HL-60 (cell line): ENCODE results near the gene NR0B2.
"Not testable (repeated sequence)": the region's sequence is repeated elsewhere in the genome, so short reads cannot be mapped to it uniquely, and the experiment has no call there.

Experiments used
- DNase-seq, 2 experiments: peaks; one replicate each; pipeline ENCODE4 v3.0.0-alpha.2; 2010 to 2020; ENCODE audit warnings: low read depth in 1 of 2, low spot score in 1 of 2
- H3K27ac ChIP-seq: fragments of 250-450 bp; sonication (Bioruptor Pico); replicated peaks from 2 replicates; pipeline ENCODE4 v1.5.1; 2020; ENCODE audit warnings: mild to moderate bottlenecking, moderate library complexity
- H3K27me3 ChIP-seq: fragments of 250-450 bp; sonication (Bioruptor Pico); 2 replicates; pipeline ENCODE4 v1.5.1; 2021; ENCODE audit warnings: mild to moderate bottlenecking, moderate library complexity; ENCODE audit not compliant: insufficient read depth, poor library complexity, severe bottlenecking
- H3K4me3 ChIP-seq: replicated peaks from 2 replicates; pipeline ENCODE4 v1.5.1; 2011; ENCODE audit warnings: mild to moderate bottlenecking, control low read depth, low read length; ENCODE audit not compliant: insufficient read depth
- GABPA ChIP-seq: IDR thresholded peaks from 2 replicates; pipeline ENCODE4 v1.6.1; 2012; ENCODE audit warnings: low read depth
- POLR2AphosphoS5 ChIP-seq: IDR thresholded peaks from 2 replicates; pipeline ENCODE4 v1.6.1; 2012; ENCODE audit warnings: low read depth
- SPI1 ChIP-seq: IDR thresholded peaks from 2 replicates; pipeline ENCODE4 v1.6.1; 2012; ENCODE audit warnings: low read depth, mild to moderate bottlenecking, borderline replicate concordance
- TF ChIP-seq, protein P1 (sequence below): IDR thresholded peaks from one replicate; pipeline ENCODE4 v1.5.1; 2011; ENCODE audit warnings: low read length, control low read depth, inconsistent platforms; ENCODE audit not compliant: insufficient read depth
- TF ChIP-seq, protein P2 (sequence below): IDR thresholded peaks from 2 replicates; pipeline ENCODE4 v1.6.1; 2012; ENCODE audit warnings: low read depth; ENCODE audit not compliant: insufficient replicate concordance

Gene NR0B2

DNA sequence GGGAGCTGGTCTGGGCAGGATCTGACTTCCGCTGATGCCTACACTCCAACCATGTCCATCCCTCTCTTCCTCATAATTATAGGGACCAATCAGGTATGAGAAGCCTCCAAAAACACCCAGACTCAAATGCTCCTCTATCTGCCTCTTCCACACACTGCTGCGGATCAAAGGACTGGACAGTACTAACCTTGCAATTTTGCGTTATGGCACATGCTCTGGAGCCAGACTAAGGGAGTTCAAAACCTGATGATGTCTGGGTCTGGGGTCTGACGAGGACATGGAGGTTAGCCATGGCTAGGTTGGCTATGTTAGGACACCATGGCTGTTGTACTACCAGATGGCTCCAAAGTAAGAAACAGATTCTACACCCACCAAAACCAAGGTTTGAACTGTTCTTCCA is 34.0 kb downstream of the NR0B2 start:
- H3K27me3 ChIP-seq, result no peaks in the 10 kb centered on the region
- DNase-seq, result no peak
- no peak overlapping the region for H3K27ac ChIP-seq
- TF ChIP-seq POLR2AphosphoS5, result no peak
- no peak for TF ChIP-seq GABPA
- no peak for TF ChIP-seq SPI1
- TF ChIP-seq, protein P1, sequence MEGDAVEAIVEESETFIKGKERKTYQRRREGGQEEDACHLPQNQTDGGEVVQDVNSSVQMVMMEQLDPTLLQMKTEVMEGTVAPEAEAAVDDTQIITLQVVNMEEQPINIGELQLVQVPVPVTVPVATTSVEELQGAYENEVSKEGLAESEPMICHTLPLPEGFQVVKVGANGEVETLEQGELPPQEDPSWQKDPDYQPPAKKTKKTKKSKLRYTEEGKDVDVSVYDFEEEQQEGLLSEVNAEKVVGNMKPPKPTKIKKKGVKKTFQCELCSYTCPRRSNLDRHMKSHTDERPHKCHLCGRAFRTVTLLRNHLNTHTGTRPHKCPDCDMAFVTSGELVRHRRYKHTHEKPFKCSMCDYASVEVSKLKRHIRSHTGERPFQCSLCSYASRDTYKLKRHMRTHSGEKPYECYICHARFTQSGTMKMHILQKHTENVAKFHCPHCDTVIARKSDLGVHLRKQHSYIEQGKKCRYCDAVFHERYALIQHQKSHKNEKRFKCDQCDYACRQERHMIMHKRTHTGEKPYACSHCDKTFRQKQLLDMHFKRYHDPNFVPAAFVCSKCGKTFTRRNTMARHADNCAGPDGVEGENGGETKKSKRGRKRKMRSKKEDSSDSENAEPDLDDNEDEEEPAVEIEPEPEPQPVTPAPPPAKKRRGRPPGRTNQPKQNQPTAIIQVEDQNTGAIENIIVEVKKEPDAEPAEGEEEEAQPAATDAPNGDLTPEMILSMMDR, result no peak
- TF ChIP-seq, protein P2, sequence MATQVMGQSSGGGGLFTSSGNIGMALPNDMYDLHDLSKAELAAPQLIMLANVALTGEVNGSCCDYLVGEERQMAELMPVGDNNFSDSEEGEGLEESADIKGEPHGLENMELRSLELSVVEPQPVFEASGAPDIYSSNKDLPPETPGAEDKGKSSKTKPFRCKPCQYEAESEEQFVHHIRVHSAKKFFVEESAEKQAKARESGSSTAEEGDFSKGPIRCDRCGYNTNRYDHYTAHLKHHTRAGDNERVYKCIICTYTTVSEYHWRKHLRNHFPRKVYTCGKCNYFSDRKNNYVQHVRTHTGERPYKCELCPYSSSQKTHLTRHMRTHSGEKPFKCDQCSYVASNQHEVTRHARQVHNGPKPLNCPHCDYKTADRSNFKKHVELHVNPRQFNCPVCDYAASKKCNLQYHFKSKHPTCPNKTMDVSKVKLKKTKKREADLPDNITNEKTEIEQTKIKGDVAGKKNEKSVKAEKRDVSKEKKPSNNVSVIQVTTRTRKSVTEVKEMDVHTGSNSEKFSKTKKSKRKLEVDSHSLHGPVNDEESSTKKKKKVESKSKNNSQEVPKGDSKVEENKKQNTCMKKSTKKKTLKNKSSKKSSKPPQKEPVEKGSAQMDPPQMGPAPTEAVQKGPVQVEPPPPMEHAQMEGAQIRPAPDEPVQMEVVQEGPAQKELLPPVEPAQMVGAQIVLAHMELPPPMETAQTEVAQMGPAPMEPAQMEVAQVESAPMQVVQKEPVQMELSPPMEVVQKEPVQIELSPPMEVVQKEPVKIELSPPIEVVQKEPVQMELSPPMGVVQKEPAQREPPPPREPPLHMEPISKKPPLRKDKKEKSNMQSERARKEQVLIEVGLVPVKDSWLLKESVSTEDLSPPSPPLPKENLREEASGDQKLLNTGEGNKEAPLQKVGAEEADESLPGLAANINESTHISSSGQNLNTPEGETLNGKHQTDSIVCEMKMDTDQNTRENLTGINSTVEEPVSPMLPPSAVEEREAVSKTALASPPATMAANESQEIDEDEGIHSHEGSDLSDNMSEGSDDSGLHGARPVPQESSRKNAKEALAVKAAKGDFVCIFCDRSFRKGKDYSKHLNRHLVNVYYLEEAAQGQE, result no peak
- no peak overlapping the region for H3K4me3 ChIP-seq

DNA sequence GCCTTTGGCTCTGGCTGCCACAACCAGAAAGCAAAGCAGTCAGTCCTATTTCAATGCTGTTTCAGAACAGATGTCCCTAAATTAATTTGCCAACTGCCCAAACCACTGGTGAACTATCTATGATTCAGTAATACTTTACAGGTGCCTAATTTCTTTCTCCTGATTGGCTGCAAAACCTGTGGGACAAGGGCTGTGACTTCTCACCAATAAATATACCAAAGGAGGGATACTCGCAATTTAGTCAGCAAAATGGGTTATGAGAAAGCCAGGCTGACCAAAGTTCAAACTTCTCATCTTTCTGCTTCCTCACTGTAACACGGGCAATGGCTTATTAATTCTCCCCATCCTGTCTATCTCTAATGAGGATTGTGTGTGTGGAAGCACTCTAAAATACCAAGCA is 36.4 kb downstream of the NR0B2 start:
- no peak for DNase-seq
- no peaks in the 10 kb centered on the region for H3K27me3 ChIP-seq
- H3K4me3 ChIP-seq, result no peak overlapping the region
- H3K27ac ChIP-seq, result no peak overlapping the region
- no peak for TF ChIP-seq GABPA
- no peak for TF ChIP-seq POLR2AphosphoS5
- TF ChIP-seq SPI1, result no peak
- TF ChIP-seq, protein P2, result no peak
- TF ChIP-seq, protein P1, result no peak

DNA sequence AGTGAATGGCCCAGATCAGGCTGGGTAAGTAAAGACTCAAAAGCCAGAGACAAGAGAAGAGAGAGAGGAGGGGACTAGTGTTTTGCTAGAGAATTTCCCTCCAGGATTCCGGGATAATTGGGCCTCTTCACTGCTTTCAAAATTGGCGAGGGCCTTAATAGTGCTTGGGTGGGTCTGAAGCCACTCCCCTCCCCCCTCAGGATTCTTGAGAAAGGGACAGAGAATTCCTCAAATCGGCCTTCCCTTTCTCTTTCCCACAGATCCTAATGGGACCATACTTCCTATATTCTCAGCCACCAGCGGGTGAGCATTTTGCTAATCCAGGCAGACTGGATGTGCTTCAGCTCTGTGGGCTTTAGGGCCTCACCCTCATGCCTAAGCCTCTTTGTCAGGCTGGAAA is 38.9 kb downstream of the NR0B2 start:
- H3K27ac ChIP-seq, result no peak overlapping the region

DNA sequence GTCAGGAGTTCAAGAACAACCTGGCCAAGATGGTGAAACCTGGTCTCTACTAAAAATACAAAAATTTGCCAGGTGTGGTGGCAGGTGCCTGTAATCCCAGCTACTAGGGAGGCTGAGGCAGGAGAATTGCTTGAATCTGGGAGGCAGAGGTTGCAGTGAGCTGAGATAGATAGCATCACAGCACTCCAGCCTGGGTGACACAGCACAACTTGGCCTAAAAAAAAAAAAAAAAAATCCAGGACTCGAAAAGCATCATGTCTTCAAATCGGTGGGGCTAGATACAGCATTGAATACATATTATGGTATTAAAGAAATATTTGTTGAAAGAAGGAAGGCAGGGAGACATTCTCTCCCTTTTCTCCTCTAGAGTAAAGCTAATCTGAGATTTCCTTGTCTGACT is 40.7 kb downstream of the NR0B2 start:
- not testable (repeated sequence) for DNase-seq, H3K4me3 ChIP-seq, H3K27me3 ChIP-seq, H3K27ac ChIP-seq

More for the DNA sequence above, 38.9 kb downstream of the NR0B2 start:
- TF ChIP-seq GABPA (no peak), SPI1 (no peak), POLR2AphosphoS5 (no peak)
- TF ChIP-seq, protein P1, result no peak
- TF ChIP-seq, protein P2, result no peak
- H3K4me3 ChIP-seq, result no peak overlapping the region
- H3K27me3 ChIP-seq, result no peaks in the 10 kb centered on the region
- no peak for DNase-seq
